Measurements from ENCODE around the gene TPSG1. TPM values are rescaled to one million over a fixed set of nuclear protein-coding genes. Genes with fewer than 3 reads are reported as not detected.

Gene TPSG1
- total RNA-seq, 2 donors from 2014 or later, result not detected

DNA sequence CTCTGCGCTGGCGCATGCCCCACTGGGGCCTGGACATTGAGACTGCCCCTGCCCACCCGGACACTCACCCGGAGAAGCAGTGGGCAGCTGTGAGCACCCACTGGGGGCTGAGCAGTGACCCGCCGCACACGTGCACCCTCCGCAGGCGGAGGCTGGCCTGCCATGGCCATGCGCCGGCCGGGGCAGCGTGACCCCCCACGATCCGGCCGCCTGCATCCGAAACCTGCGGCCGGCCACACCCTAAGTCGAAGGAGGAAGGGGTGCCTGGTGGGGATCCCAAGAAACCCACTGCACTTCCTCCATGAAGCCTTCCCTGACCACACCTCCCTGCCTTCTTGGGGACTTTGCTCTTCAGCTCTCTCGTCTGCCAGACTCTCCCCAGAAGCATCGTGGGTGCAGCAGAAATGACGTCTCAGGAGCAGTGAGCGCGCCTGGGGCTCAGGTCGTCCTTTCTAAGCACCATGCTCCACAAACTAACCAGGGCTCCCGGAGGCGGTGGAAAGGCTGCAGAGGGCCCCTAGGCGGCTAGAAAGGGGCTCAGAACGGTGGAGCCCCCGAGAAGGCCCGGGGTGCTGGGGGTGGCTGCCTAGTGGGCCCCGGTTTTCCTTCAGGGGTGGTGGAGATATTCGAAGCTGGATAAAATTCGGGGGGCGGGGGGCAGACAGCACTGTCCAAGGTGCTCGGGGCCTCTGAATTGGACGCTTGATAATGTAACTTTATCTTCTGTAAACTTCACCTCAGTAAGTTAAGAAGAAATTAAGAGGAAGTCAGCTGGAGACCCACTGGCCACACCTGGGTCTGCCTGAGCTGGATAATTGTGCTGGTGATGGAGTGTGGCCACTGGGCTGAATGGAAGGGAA is 1.5 kb downstream of the TPSG1 start:
- Histone ChIP-seq H3K9me3 (ENCODE audit: control insufficient read depth, low read length) (no peaks in the 10 kb centered on the region), H3K36me3 (ENCODE audit: control insufficient read depth, insufficient read depth, low read length) (no peaks in the 10 kb centered on the region), H3K27me3 (ENCODE audit: control insufficient read depth, insufficient read depth, low read length, poor library complexity, severe bottlenecking) (no peaks in the 10 kb centered on the region), H3K9ac (ENCODE audit: extremely low read depth, low read length, poor library complexity, severe bottlenecking) (no peak overlapping the region), H3K4me3 (ENCODE audit: low read length) (no peak overlapping the region), H3K4me1 (ENCODE audit: control insufficient read depth, insufficient read depth, low read length) (no peaks in the 10 kb centered on the region), H3K27ac (ENCODE audit: low read depth, low read length) (no peak overlapping the region)
- 93 to 96% methylated on average over 23 to 38 of the region's 38 CpGs for WGBS, 2 experiments (ENCODE audit: insufficient coverage in 1 of 2, insufficient read length in 1 of 2)
- Mint-ChIP-seq H3K4me3 (no peak overlapping the region), H3K9me3 (no peaks in the 10 kb centered on the region), H3K27ac (no peak overlapping the region), H3K36me3 (ENCODE audit: low read depth) (peaks cover 7% of the 10 kb centered on the region), H3K27me3 (ENCODE audit: insufficient read depth) (peaks cover 8% of the 10 kb centered on the region), H3K4me1 (no peaks in the 10 kb centered on the region)
- TF ChIP-seq, protein P1, sequence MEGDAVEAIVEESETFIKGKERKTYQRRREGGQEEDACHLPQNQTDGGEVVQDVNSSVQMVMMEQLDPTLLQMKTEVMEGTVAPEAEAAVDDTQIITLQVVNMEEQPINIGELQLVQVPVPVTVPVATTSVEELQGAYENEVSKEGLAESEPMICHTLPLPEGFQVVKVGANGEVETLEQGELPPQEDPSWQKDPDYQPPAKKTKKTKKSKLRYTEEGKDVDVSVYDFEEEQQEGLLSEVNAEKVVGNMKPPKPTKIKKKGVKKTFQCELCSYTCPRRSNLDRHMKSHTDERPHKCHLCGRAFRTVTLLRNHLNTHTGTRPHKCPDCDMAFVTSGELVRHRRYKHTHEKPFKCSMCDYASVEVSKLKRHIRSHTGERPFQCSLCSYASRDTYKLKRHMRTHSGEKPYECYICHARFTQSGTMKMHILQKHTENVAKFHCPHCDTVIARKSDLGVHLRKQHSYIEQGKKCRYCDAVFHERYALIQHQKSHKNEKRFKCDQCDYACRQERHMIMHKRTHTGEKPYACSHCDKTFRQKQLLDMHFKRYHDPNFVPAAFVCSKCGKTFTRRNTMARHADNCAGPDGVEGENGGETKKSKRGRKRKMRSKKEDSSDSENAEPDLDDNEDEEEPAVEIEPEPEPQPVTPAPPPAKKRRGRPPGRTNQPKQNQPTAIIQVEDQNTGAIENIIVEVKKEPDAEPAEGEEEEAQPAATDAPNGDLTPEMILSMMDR (conservative IDR thresholded peaks at IDR 0.05), result no peak
- no peak for DNase-seq

DNA sequence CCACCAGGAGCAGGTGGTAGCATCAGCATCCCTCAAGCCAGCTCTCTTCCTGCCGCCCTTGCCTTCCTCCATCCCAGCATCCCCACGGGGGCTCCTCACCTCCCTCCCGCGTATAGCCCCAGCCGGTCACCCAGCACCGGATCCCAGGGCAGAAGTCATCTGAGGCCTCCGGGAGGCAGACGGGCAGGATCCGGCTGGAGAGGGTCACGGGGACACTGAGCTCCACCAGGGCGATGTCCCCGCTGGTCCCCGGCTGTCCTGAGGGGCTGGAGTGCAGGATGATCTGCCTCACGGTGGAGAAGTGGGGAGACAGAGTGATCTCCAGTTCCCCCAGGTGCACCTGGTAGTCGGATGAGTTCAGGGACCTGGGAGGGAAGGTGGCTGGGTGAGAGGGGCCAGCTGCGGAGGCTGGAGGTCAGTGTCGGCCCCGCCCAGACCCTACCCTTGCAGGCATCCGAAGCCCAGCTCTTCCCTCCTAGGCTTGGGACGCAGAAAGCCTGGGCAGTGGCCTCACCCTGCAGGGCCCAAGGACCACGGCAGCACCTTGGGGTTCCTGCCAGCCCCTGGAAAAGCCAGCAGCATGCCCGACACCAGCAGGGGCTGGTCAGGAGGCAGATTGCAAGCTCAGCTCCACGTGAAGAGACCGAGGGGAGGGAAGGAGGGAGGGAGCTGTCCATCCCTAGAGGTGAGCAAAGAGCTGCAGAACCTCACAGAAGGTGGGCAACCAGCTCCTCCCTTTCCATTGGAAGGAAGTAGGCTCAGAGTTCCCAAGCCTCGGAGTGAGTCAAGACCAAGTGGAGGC is 2.3 kb downstream of the TPSG1 start:
- Mint-ChIP-seq H3K4me1 (no peaks in the 10 kb centered on the region), H3K9me3 (no peaks in the 10 kb centered on the region), H3K4me3 (no peak overlapping the region), H3K27ac (no peak overlapping the region), H3K27me3 (ENCODE audit: insufficient read depth) (peaks cover 7% of the 10 kb centered on the region), H3K36me3 (ENCODE audit: low read depth) (peaks cover 8% of the 10 kb centered on the region)
- H3K9me3 ChIP-seq (ENCODE audit: control insufficient read depth, low read length), result no peaks in the 10 kb centered on the region
- H3K27ac ChIP-seq (ENCODE audit: low read depth, low read length), result no peak overlapping the region
- no peaks in the 10 kb centered on the region for H3K36me3 ChIP-seq (ENCODE audit: control insufficient read depth, insufficient read depth, low read length)
- no peak overlapping the region for H3K4me3 ChIP-seq (ENCODE audit: low read length)
- 89% methylated on average over 18 to 25 of the region's 25 CpGs for WGBS, 2 experiments (ENCODE audit: insufficient coverage in 1 of 2, insufficient read length in 1 of 2)
- DNase-seq, result no peak
- H3K27me3 ChIP-seq (ENCODE audit: control insufficient read depth, insufficient read depth, low read length, poor library complexity, severe bottlenecking), result no peaks in the 10 kb centered on the region
- H3K4me1 ChIP-seq (ENCODE audit: control insufficient read depth, insufficient read depth, low read length), result no peaks in the 10 kb centered on the region
- TF ChIP-seq, protein P1 (conservative IDR thresholded peaks at IDR 0.05), result no peak
- no peak overlapping the region for H3K9ac ChIP-seq (ENCODE audit: extremely low read depth, low read length, poor library complexity, severe bottlenecking)

DNA sequence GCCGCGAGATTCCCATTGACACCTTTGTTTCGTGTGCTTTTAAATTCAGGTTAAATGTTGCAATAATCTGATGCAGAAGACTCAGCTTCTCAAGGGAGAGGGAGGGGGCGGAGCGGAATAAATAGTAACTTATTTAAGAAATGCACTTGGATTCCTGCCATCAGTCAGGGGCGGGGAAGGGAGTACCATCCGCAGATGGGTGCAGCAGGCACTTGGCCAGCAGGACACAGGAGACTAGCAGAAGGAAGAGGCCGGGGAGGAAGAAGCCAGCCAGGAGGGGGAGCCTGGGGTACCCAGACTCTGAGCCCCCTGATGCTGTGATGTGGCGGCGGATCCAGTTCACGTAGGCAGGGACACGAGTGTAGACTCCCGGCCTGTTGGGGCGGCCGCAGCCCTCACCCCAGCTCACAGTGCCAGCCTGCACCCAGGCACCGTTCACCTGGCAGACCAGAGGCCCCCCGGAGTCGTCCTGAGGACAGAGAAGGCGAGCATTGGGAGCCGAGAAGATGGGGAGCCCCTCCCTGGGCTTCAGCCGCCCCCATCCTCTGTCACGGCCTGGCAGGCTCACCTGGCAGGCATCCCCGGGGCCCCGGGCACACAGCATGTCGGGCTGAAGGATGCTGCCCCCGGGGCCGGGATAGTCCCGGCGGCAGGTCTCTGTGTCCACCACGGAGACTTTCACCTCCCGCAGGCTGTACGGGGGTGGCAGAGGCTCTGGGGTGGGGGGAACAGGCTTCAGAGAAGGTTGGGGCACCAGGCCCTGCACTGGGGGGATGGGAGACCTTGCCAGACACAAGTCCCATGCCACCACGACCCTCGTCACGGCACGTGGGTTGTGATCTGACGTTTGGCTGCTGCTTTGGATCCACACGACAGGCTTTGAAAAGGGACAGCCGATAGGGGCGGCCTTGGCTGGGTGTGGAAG is 3.2 kb downstream of the TPSG1 start:
- Histone ChIP-seq H3K27ac (ENCODE audit: low read depth, low read length) (no peak overlapping the region), H3K36me3 (ENCODE audit: control insufficient read depth, insufficient read depth, low read length) (no peaks in the 10 kb centered on the region), H3K9me3 (ENCODE audit: control insufficient read depth, low read length) (no peaks in the 10 kb centered on the region), H3K4me1 (ENCODE audit: control insufficient read depth, insufficient read depth, low read length) (no peaks in the 10 kb centered on the region), H3K4me3 (ENCODE audit: low read length) (no peak overlapping the region), H3K27me3 (ENCODE audit: control insufficient read depth, insufficient read depth, low read length, poor library complexity, severe bottlenecking) (no peaks in the 10 kb centered on the region), H3K9ac (ENCODE audit: extremely low read depth, low read length, poor library complexity, severe bottlenecking) (no peak overlapping the region)
- no peaks in the 10 kb centered on the region for H3K9me3 Mint-ChIP-seq
- DNase-seq, result no peak
- H3K4me3 Mint-ChIP-seq, result no peak overlapping the region
- peaks cover 4% of the 10 kb centered on the region for H3K27me3 Mint-ChIP-seq (ENCODE audit: insufficient read depth)
- TF ChIP-seq, protein P1 (conservative IDR thresholded peaks at IDR 0.05), result no peak
- peaks cover 8% of the 10 kb centered on the region for H3K36me3 Mint-ChIP-seq (ENCODE audit: low read depth)
- no peak overlapping the region for H3K27ac Mint-ChIP-seq
- WGBS, 2 experiments (ENCODE audit: insufficient coverage in 1 of 2, insufficient read length in 1 of 2), result 93 to 94% methylated on average over 16 to 40 of the region's 40 CpGs
- no peaks in the 10 kb centered on the region for H3K4me1 Mint-ChIP-seq

All from endodermal cell (in vitro differentiated cells).